ENCODE results near the gene TBC1D23. TPM values are rescaled to one million over a fixed set of nuclear protein-coding genes. Genes with fewer than 3 reads are reported as not detected.
A peak's percentile ranks its signal among the peaks of the same experiment; 100 is the strongest.
"Not testable (repeated sequence)": the region's sequence is repeated elsewhere in the genome, so short reads cannot be mapped to it uniquely, and the experiment has no call there.

Gene TBC1D23
- total RNA-seq (2014; rRNA removed; shearing (Covaris generic)), result 49.2 and 52.3 TPM in 2 replicates

GRCh38 chr3:100260685-100261484, at the start of gene TBC1D23:
TSS of gene TBC1D23 (plus strand) at chr3:100260992. CDS start at chr3:100261019, 27 bp downstream.
- Histone ChIP-seq H3K36me3 (no peaks in the 10 kb centered on the region), H3K9me3 (replicated peaks) (no peaks in the 10 kb centered on the region), H3K27me3 (no peaks in the 10 kb centered on the region), H3K4me1 (peaks cover 8% of the 10 kb centered on the region; the same call in 1 of the 2 replicates), H3K27ac (peak within 1 kb of the TSS; percentile 81), H3K4me3 (peak within 1 kb of the TSS; percentile 91)
- DNase-seq, result peak; percentile 100

- peaks cover 23% of the 10 kb centered on the region for H3K4me1 ChIP-seq
Observed at GRCh38 chr3:100213891-100214573, 46.8 kb upstream of the TBC1D23 start.

GRCh38 chr3:100214574-100214964, 46.2 kb upstream of the TBC1D23 start:
- Histone ChIP-seq H3K4me1 (peaks cover 23% of the 10 kb centered on the region), H3K4me3 (no peak overlapping the region), H3K27me3 (no peaks in the 10 kb centered on the region), H3K9me3 (replicated peaks) (peaks cover 3% of the 10 kb centered on the region), H3K27ac (no peak overlapping the region), H3K36me3 (no peaks in the 10 kb centered on the region)
- no peak for DNase-seq

More at GRCh38 chr3:100213891-100214573, 46.8 kb upstream of the TBC1D23 start:
- no peaks in the 10 kb centered on the region; the same call in 1 of the 2 replicates for H3K9me3 ChIP-seq (replicated peaks)
- no peaks in the 10 kb centered on the region for H3K27me3 ChIP-seq
- no peak for DNase-seq
- H3K27ac ChIP-seq, result no peak overlapping the region
- H3K36me3 ChIP-seq, result no peaks in the 10 kb centered on the region
- no peak overlapping the region for H3K4me3 ChIP-seq

- H3K27ac ChIP-seq, result no peak overlapping the region
- no peaks in the 10 kb centered on the region for H3K36me3 ChIP-seq
- DNase-seq, result peak in 1 of 2 experiments; percentile 45
Observed at GRCh38 chr3:100216713-100217112, 44.1 kb upstream of the TBC1D23 start.

GRCh38 chr3:100221159-100221558, 39.6 kb upstream of the TBC1D23 start:
- DNase-seq, result peak in 1 of 2 experiments; percentile 29

More at GRCh38 chr3:100216713-100217112, 44.1 kb upstream of the TBC1D23 start:
- peaks cover 7% of the 10 kb centered on the region; the same call in 1 of the 2 replicates for H3K4me1 ChIP-seq
- no peak overlapping the region for H3K4me3 ChIP-seq
- no peaks in the 10 kb centered on the region for H3K27me3 ChIP-seq
- peaks cover 8% of the 10 kb centered on the region for H3K9me3 ChIP-seq (replicated peaks)

GRCh38 chr3:100225193-100225592, 35.6 kb upstream of the TBC1D23 start:
- Histone ChIP-seq H3K27me3 (no peaks in the 10 kb centered on the region), H3K4me3 (no peak overlapping the region), H3K36me3 (no peaks in the 10 kb centered on the region), H3K4me1 (peaks cover 22% of the 10 kb centered on the region), H3K27ac (no peak overlapping the region), H3K9me3 (replicated peaks) (peaks cover 12% of the 10 kb centered on the region)
- DNase-seq, result no peak

More at GRCh38 chr3:100221159-100221558, 39.6 kb upstream of the TBC1D23 start:
- H3K4me3 ChIP-seq, result no peak overlapping the region
- H3K4me1 ChIP-seq, result peaks cover 7% of the 10 kb centered on the region; the same call in 1 of the 2 replicates
- H3K27me3 ChIP-seq, result no peaks in the 10 kb centered on the region
- peaks cover 8% of the 10 kb centered on the region for H3K9me3 ChIP-seq (replicated peaks)
- no peak overlapping the region for H3K27ac ChIP-seq
- no peaks in the 10 kb centered on the region for H3K36me3 ChIP-seq

- DNase-seq, result no peak
- Histone ChIP-seq H3K27ac (no peak overlapping the region), H3K4me3 (no peak overlapping the region), H3K36me3 (no peaks in the 10 kb centered on the region), H3K27me3 (no peaks in the 10 kb centered on the region), H3K9me3 (replicated peaks) (peaks cover 10% of the 10 kb centered on the region), H3K4me1 (peaks cover 22% of the 10 kb centered on the region)
Observed at GRCh38 chr3:100225883-100226282, 34.9 kb upstream of the TBC1D23 start.

GRCh38 chr3:100226712-100227429, 33.9 kb upstream of the TBC1D23 start:
- peaks cover 6% of the 10 kb centered on the region for H3K9me3 ChIP-seq (replicated peaks)
- H3K27ac ChIP-seq, result peak overlapping the region; percentile 23
- peak in 1 of 2 experiments; percentile 52 for DNase-seq
- H3K27me3 ChIP-seq, result no peaks in the 10 kb centered on the region
- no peaks in the 10 kb centered on the region for H3K36me3 ChIP-seq
- H3K4me3 ChIP-seq, result no peak overlapping the region
- H3K4me1 ChIP-seq, result peaks cover 18% of the 10 kb centered on the region

- H3K4me1 ChIP-seq, result peaks cover 18% of the 10 kb centered on the region
- no peak overlapping the region for H3K4me3 ChIP-seq
- peaks cover 6% of the 10 kb centered on the region; the same call in 1 of the 2 replicates for H3K9me3 ChIP-seq (replicated peaks)
- no peaks in the 10 kb centered on the region for H3K36me3 ChIP-seq
- peak overlapping the region; percentile 23; the same call in 1 of the 2 replicates for H3K27ac ChIP-seq
- no peaks in the 10 kb centered on the region for H3K27me3 ChIP-seq
- DNase-seq, result peak; percentile 31 to 74
Observed at GRCh38 chr3:100227511-100227921, 33.3 kb upstream of the TBC1D23 start.

GRCh38 chr3:100228247-100228646, 32.5 kb upstream of the TBC1D23 start:
- Histone ChIP-seq H3K9me3 (replicated peaks) (peaks cover 6% of the 10 kb centered on the region; the same call in 1 of the 2 replicates), H3K36me3 (no peaks in the 10 kb centered on the region), H3K27me3 (no peaks in the 10 kb centered on the region), H3K27ac (no peak overlapping the region), H3K4me3 (no peak overlapping the region), H3K4me1 (peaks cover 18% of the 10 kb centered on the region)
- no peak for DNase-seq

GRCh38 chr3:100229188-100229587, 31.6 kb upstream of the TBC1D23 start:
- H3K4me1 ChIP-seq, result peaks cover 18% of the 10 kb centered on the region
- not testable (repeated sequence) for H3K27ac ChIP-seq; DNase-seq; H3K4me3 ChIP-seq; H3K36me3 ChIP-seq; H3K27me3 ChIP-seq; H3K9me3 ChIP-seq (replicated peaks)

- H3K4me1 ChIP-seq, result peaks cover 18% of the 10 kb centered on the region
- no peaks in the 10 kb centered on the region for H3K27me3 ChIP-seq
- DNase-seq, result no peak
- no peak overlapping the region for H3K27ac ChIP-seq
- no peak overlapping the region for H3K4me3 ChIP-seq
- H3K9me3 ChIP-seq (replicated peaks), result 0 out of 2 replicates have a peak, but pooled peaks cover 6% of the 10 kb centered on the region
- no peaks in the 10 kb centered on the region for H3K36me3 ChIP-seq
Observed at GRCh38 chr3:100230710-100231109, 30.1 kb upstream of the TBC1D23 start.

GRCh38 chr3:100231668-100232067, 29.1 kb upstream of the TBC1D23 start:
- H3K9me3 ChIP-seq (replicated peaks), result 0 out of 2 replicates have a peak, but pooled peaks cover 4% of the 10 kb centered on the region
- H3K4me1 ChIP-seq, result peaks cover 14% of the 10 kb centered on the region
- DNase-seq, result no peak
- H3K27ac ChIP-seq, result no peak overlapping the region
- H3K27me3 ChIP-seq, result no peaks in the 10 kb centered on the region
- no peaks in the 10 kb centered on the region for H3K36me3 ChIP-seq
- no peak overlapping the region for H3K4me3 ChIP-seq

- H3K4me1 ChIP-seq, result no peaks in the 10 kb centered on the region
- no peak overlapping the region for H3K27ac ChIP-seq
- H3K4me3 ChIP-seq, result no peak overlapping the region
- no peaks in the 10 kb centered on the region for H3K27me3 ChIP-seq
- H3K36me3 ChIP-seq, result no peaks in the 10 kb centered on the region
- peaks cover 9% of the 10 kb centered on the region; the same call in 1 of the 2 replicates for H3K9me3 ChIP-seq (replicated peaks)
- DNase-seq, result no peak
Observed at GRCh38 chr3:100234364-100234763, 26.4 kb upstream of the TBC1D23 start.

All from SJCRH30 (cell line).